SK-N-SH treated with all-trans-retinoic acid at 6 μM for 48 hours (cell line): ENCODE results near the gene GOLGA6L26.
"Not testable (repeated sequence)": the region's sequence is repeated elsewhere in the genome, so short reads cannot be mapped to it uniquely, and the experiment has no call there.

ENCODE experiments used
- ARNTL ChIP-seq: fragments of 450-650 bp; formaldehyde crosslinking; IDR thresholded peaks from 2 replicates; pipeline ENCODE4 v1.5.0; 2020; ENCODE audit warnings: low read depth, mild to moderate bottlenecking, moderate library complexity, borderline replicate concordance
- BACH2 ChIP-seq: fragments of 250-450 bp; sonication (Bioruptor Pico); IDR thresholded peaks from 2 replicates; pipeline ENCODE4 v1.9.0; 2021; ENCODE audit warnings: mild to moderate bottlenecking, borderline replicate concordance
- CSDC2 ChIP-seq: fragments of 250-450 bp; sonication (Bioruptor Pico); IDR thresholded peaks from 2 replicates; pipeline ENCODE4 v1.5.0; 2020; ENCODE audit warnings: mild to moderate bottlenecking, moderate library complexity
- ISL1 ChIP-seq: fragments of 250-450 bp; sonication (Bioruptor Pico); IDR thresholded peaks from 2 replicates; pipeline ENCODE4 v2.1.2; 2022; ENCODE audit warnings: mild to moderate bottlenecking, moderate library complexity
- PPARA ChIP-seq: fragments of 250-450 bp; sonication (Bioruptor Pico); IDR thresholded peaks from 2 replicates; pipeline ENCODE4 v1.5.0; 2020; ENCODE audit warnings: mild to moderate bottlenecking, borderline replicate concordance
- RARB ChIP-seq: fragments of 250-450 bp; sonication (Bioruptor Pico); IDR thresholded peaks from 2 replicates; pipeline ENCODE4 v1.8.0; 2021; ENCODE audit warnings: mild to moderate bottlenecking, moderate library complexity
- ZC3H10 ChIP-seq: fragments of 250-450 bp; sonication (Bioruptor Pico); IDR thresholded peaks from 2 replicates; pipeline ENCODE4 v1.5.1; 2021; ENCODE audit warnings: mild to moderate bottlenecking, moderate library complexity
- ZFP3 ChIP-seq: fragments of 250-450 bp; sonication (Bioruptor Pico); IDR thresholded peaks from 2 replicates; pipeline ENCODE4 v1.5.0; 2020; ENCODE audit warnings: mild to moderate bottlenecking, moderate library complexity
- ZFP30 ChIP-seq: fragments of 450-650 bp; formaldehyde crosslinking; IDR thresholded peaks from 2 replicates; pipeline ENCODE4 v1.5.0; 2022; ENCODE audit warnings: mild to moderate bottlenecking, moderate library complexity
- ZNF8 ChIP-seq: fragments of 450-650 bp; formaldehyde crosslinking; IDR thresholded peaks from 2 replicates; pipeline ENCODE4 v1.5.0; 2020; ENCODE audit warnings: mild to moderate bottlenecking, moderate library complexity
- TF ChIP-seq, protein P1 (sequence below): fragments of 250-450 bp; sonication (Bioruptor Pico); IDR thresholded peaks from 2 replicates; pipeline ENCODE4 v1.8.0; 2020; ENCODE audit warnings: mild to moderate bottlenecking, moderate library complexity, borderline replicate concordance
- TF ChIP-seq, protein P2 (sequence below): fragments of 250-450 bp; sonication (Bioruptor Pico); IDR thresholded peaks from 2 replicates; pipeline ENCODE4 v1.5.1; 2021; ENCODE audit warnings: mild to moderate bottlenecking, moderate library complexity
- TF ChIP-seq, protein P3 (sequence below): fragments of 250-450 bp; sonication (Bioruptor Pico); IDR thresholded peaks from 2 replicates; pipeline ENCODE4 v1.8.0; 2021; ENCODE audit warnings: low read depth, mild to moderate bottlenecking, moderate library complexity, borderline replicate concordance

DNA sequence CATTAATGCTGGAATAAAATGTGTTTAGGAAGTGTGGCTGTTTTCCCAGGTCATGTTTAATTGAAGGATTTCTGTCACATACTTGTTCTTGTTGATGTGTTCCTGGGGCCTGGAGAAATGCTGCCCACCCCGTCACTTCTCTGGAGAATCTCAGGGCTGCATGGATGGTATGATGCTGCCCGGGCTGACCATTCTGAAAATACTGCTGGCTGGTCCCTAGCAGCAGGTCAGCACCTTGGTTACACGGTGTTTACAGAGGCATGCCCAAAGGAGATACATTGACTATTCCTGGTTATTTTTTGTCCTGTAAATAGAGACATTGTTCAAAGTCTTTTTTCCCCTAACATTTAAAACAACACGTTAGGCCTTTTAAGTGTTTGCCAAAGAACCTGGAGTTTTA, 46.7 kb upstream of the GOLGA6L26 start:
- TF ChIP-seq, protein P1, sequence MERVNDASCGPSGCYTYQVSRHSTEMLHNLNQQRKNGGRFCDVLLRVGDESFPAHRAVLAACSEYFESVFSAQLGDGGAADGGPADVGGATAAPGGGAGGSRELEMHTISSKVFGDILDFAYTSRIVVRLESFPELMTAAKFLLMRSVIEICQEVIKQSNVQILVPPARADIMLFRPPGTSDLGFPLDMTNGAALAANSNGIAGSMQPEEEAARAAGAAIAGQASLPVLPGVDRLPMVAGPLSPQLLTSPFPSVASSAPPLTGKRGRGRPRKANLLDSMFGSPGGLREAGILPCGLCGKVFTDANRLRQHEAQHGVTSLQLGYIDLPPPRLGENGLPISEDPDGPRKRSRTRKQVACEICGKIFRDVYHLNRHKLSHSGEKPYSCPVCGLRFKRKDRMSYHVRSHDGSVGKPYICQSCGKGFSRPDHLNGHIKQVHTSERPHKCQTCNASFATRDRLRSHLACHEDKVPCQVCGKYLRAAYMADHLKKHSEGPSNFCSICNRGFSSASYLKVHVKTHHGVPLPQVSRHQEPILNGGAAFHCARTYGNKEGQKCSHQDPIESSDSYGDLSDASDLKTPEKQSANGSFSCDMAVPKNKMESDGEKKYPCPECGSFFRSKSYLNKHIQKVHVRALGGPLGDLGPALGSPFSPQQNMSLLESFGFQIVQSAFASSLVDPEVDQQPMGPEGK (CRISPR knock-in tag) = not testable (repeated sequence)
- not testable (repeated sequence) for TF ChIP-seq ARNTL (CRISPR knock-in tag); RARB (CRISPR knock-in tag); CSDC2 (CRISPR knock-in tag); ZFP30 (CRISPR knock-in tag); ZC3H10 (CRISPR knock-in tag); ISL1 (CRISPR knock-in tag); BACH2 (CRISPR knock-in tag); ZFP3 (CRISPR knock-in tag); ZNF8 (CRISPR knock-in tag); PPARA
- TF ChIP-seq, protein P2, sequence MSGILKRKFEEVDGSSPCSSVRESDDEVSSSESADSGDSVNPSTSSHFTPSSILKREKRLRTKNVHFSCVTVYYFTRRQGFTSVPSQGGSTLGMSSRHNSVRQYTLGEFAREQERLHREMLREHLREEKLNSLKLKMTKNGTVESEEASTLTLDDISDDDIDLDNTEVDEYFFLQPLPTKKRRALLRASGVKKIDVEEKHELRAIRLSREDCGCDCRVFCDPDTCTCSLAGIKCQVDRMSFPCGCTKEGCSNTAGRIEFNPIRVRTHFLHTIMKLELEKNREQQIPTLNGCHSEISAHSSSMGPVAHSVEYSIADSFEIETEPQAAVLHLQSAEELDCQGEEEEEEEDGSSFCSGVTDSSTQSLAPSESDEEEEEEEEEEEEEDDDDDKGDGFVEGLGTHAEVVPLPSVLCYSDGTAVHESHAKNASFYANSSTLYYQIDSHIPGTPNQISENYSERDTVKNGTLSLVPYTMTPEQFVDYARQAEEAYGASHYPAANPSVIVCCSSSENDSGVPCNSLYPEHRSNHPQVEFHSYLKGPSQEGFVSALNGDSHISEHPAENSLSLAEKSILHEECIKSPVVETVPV (CRISPR knock-in tag) = not testable (repeated sequence)
- TF ChIP-seq, protein P3, sequence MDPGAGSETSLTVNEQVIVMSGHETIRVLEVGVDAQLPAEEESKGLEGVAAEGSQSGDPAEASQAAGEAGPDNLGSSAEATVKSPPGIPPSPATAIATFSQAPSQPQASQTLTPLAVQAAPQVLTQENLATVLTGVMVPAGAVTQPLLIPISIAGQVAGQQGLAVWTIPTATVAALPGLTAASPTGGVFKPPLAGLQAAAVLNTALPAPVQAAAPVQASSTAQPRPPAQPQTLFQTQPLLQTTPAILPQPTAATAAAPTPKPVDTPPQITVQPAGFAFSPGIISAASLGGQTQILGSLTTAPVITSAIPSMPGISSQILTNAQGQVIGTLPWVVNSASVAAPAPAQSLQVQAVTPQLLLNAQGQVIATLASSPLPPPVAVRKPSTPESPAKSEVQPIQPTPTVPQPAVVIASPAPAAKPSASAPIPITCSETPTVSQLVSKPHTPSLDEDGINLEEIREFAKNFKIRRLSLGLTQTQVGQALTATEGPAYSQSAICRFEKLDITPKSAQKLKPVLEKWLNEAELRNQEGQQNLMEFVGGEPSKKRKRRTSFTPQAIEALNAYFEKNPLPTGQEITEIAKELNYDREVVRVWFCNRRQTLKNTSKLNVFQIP (CRISPR knock-in tag) = not testable (repeated sequence)
